Mesothelial cell of epicardium (in vitro differentiated cells): ENCODE results near the gene OBSCN. TPM values are rescaled to one million over a fixed set of nuclear protein-coding genes. Genes with fewer than 3 reads are reported as not detected.

Source experiments
- DNase-seq, 2 experiments: peaks; one replicate each; pipeline ENCODE4 v3.0.0; 2021; ENCODE audit warnings: low spot score in 2 of 2; ENCODE audit not compliant: unreplicated experiment in 2 of 2
- H3K27ac Mint-ChIP-seq: 2 replicates; pipeline ENCODE4 v1.8.0; 2021; ENCODE audit warnings: mixed read lengths
- H3K27me3 Mint-ChIP-seq: 2 replicates; pipeline ENCODE4 v1.8.0; 2021; ENCODE audit warnings: low read depth, mixed read lengths
- H3K36me3 Mint-ChIP-seq: 2 replicates; pipeline ENCODE4 v1.8.0; 2021; ENCODE audit warnings: mixed read lengths
- H3K4me1 Mint-ChIP-seq: 2 replicates; pipeline ENCODE4 v1.8.0; 2021; ENCODE audit warnings: mixed read lengths
- H3K4me3 Mint-ChIP-seq: 2 replicates; pipeline ENCODE4 v1.8.0; 2021; ENCODE audit warnings: mild to moderate bottlenecking, moderate library complexity, mixed read lengths
- H3K9me3 Mint-ChIP-seq: 2 replicates; pipeline ENCODE4 v1.8.0; 2021; ENCODE audit warnings: mixed read lengths
- total RNA-seq: library from RNA; stranded (reverse); gene quantifications from 3 replicates; pipeline ENCODE4 v1.2.1, GENCODE V29; 2021
- TF ChIP-seq, protein P1 (sequence below): fragments of 200-600 bp; sonication (generic); IDR thresholded peaks from one replicate; pipeline ENCODE4 v1.5.0; 2021; ENCODE audit warnings: antibody characterized with exemption; ENCODE audit not compliant: unreplicated experiment

OBSCN gene
- total RNA-seq, 1 donor from 2014 or later: 113 TPM

DNA sequence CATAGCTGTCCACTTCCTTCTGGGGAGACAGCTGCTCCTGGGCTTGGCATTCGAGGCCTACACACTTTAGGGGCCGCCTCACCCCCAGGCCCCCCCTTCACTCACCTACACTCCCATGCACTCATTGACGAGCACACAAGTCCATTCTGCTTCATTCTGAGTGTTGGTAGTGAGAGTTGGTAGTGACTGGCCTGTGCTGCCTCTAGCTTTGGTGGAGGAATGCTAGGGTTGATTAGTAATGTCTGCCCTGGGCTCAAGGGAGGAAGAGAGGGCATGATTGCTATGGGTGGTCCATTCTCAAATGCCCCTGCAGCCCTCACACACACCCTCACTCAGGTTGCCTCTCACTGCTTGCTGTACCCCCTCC, 168.4 kb downstream of the OBSCN start:
- no peaks in the 10 kb centered on the region for H3K36me3 Mint-ChIP-seq
- no peak for DNase-seq
- peaks cover 22% of the 10 kb centered on the region for H3K4me1 Mint-ChIP-seq
- TF ChIP-seq, protein P1, sequence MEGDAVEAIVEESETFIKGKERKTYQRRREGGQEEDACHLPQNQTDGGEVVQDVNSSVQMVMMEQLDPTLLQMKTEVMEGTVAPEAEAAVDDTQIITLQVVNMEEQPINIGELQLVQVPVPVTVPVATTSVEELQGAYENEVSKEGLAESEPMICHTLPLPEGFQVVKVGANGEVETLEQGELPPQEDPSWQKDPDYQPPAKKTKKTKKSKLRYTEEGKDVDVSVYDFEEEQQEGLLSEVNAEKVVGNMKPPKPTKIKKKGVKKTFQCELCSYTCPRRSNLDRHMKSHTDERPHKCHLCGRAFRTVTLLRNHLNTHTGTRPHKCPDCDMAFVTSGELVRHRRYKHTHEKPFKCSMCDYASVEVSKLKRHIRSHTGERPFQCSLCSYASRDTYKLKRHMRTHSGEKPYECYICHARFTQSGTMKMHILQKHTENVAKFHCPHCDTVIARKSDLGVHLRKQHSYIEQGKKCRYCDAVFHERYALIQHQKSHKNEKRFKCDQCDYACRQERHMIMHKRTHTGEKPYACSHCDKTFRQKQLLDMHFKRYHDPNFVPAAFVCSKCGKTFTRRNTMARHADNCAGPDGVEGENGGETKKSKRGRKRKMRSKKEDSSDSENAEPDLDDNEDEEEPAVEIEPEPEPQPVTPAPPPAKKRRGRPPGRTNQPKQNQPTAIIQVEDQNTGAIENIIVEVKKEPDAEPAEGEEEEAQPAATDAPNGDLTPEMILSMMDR: no peak
- no peak overlapping the region for H3K4me3 Mint-ChIP-seq
- H3K9me3 Mint-ChIP-seq: no peaks in the 10 kb centered on the region
- no peak overlapping the region for H3K27ac Mint-ChIP-seq
- H3K27me3 Mint-ChIP-seq: no peaks in the 10 kb centered on the region

DNA sequence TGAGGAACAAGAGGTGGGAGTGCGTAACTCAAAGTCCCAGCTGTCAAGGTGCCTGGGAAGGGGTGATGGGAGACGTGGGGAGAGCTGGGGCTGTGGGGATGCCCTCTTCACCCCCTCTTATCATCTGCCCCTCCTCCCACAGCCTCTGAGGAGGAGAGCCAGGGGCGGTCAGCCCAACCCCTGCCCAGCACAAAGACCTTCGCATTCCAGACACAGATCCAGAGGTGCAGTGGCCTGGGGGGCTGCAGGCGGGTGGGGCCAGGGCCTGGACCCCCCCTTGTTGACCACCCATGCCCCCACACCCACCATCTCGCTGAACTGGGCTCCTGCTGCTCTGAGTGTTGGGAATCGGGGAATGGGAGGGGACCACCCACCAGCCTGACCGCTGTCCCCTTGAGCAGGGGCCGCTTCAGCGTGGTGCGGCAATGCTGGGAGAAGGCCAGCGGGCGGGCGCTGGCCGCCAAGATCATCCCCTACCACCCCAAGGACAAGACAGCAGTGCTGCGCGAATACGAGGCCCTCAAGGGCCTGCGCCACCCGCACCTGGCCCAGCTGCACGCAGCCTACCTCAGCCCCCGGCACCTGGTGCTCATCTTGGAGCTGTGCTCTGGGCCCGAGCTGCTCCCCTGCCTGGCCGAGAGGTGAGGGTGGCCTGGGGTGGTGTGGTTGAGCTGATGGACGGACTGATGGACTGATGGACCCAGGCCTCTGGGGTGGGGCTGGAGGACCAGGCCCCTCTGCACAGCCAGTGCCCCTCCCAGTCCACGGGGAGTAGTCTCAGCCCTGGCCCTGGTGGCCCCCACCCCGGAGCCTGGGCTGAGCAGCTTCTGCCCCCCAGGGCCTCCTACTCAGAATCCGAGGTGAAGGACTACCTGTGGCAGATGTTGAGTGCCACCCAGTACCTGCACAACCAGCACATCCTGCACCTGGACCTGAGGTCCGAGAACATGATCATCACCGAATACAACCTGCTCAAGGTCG, 169.1 kb downstream of the OBSCN start:
- no peaks in the 10 kb centered on the region for H3K27me3 Mint-ChIP-seq
- DNase-seq: peak in 1 of 2 experiments; percentile 14
- no peaks in the 10 kb centered on the region for H3K9me3 Mint-ChIP-seq
- H3K36me3 Mint-ChIP-seq: no peaks in the 10 kb centered on the region
- no peak overlapping the region for H3K4me3 Mint-ChIP-seq
- peaks cover 22% of the 10 kb centered on the region for H3K4me1 Mint-ChIP-seq
- TF ChIP-seq, protein P1: no peak
- no peak overlapping the region for H3K27ac Mint-ChIP-seq

DNA sequence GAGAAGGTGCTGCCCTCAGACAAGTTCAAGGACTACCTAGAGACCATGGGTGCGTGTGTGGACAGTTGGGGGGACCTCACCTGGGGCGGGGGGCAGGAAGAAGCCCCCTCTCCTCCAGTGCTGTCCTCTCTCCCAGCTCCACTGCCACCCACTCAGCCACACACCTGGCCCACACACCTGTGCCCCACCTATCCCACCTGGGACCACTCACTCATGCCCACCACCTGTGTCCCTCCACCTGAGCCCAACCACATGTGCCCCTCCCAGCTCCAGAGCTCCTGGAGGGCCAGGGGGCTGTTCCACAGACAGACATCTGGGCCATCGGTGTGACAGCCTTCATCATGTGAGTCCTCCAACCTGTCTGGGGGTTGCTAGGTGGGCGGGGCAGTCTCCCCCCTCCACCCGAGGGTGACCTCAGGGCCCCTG, 169.8 kb downstream of the OBSCN start:
- TF ChIP-seq, protein P1: no peak
- peak overlapping the region; percentile 83 for H3K4me3 Mint-ChIP-seq
- H3K27ac Mint-ChIP-seq: no peak overlapping the region
- H3K27me3 Mint-ChIP-seq: no peaks in the 10 kb centered on the region
- H3K36me3 Mint-ChIP-seq: no peaks in the 10 kb centered on the region
- H3K4me1 Mint-ChIP-seq: peaks cover 22% of the 10 kb centered on the region
- peak in 1 of 2 experiments; percentile 9 for DNase-seq
- H3K9me3 Mint-ChIP-seq: no peaks in the 10 kb centered on the region

- H3K27ac Mint-ChIP-seq: peak overlapping the region; percentile 69
Observed at GRCh38 chr1:228378090-228378872, 170.4 kb downstream of the OBSCN start.

DNA sequence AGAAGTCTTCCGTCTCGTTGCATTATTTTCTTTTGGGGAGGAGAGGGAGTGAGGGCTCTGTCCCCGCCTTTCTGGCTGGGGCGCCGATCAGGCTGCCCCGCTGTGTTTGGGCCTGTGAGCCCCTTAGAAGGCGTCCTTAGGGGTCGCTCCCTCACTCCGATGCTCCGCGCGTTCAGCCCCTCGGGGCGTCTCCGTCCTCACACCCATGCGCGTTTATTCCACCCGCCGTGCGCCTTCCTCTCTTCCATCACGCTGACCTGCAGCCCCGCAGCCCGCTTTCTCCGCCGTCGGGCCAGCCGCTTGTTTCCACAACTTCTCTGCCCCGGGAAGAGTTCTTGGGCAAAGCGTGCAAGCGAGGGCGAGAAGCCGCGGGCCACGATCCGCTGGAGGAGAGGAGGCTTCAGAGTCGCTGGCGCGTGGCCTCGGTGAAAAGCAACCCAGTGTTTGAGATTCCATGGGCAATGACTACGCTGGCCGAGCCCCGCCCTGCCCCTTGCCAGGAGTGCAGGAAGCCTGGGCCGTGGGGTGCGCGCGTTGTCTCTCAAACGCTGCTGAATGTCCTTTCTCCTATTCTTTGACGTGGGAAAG, 171.1 kb downstream of the OBSCN start:
- Mint-ChIP-seq H3K27me3 (no peaks in the 10 kb centered on the region), H3K36me3 (no peaks in the 10 kb centered on the region), H3K4me3 (peak overlapping the region; percentile 83), H3K9me3 (no peaks in the 10 kb centered on the region), H3K27ac (peak overlapping the region; percentile 69), H3K4me1 (peaks cover 22% of the 10 kb centered on the region)
- DNase-seq: peak; percentile 22 to 61
- TF ChIP-seq, protein P1: no peak

More at GRCh38 chr1:228378090-228378872, 170.4 kb downstream of the OBSCN start:
- DNase-seq: peak; percentile 74 to 87
- TF ChIP-seq, protein P1: peak; percentile 76
- H3K4me3 Mint-ChIP-seq: peak overlapping the region; percentile 83
- no peaks in the 10 kb centered on the region for H3K36me3 Mint-ChIP-seq
- no peaks in the 10 kb centered on the region for H3K9me3 Mint-ChIP-seq
- no peaks in the 10 kb centered on the region for H3K27me3 Mint-ChIP-seq
- peaks cover 22% of the 10 kb centered on the region for H3K4me1 Mint-ChIP-seq
